Measurements from ENCODE around the gene TENM4. TPM values are rescaled to one million over a fixed set of nuclear protein-coding genes. Genes with fewer than 3 reads are reported as not detected.

The TENM4 gene
- total and polyA plus RNA-seq, 2 of the 8 experiments (the other 6 are each of a cell fraction or from before 2014, with no cell fraction given): 3.5 to 7.2 TPM

- H3K27ac ChIP-seq (ENCODE audit: low read depth, low read length): no peak overlapping the region
- H2BK15ac ChIP-seq (ENCODE audit: low read length): no peak overlapping the region
- H3K56ac ChIP-seq (replicated peaks; ENCODE audit: insufficient read length, low read depth, low read length): no peak overlapping the region
- no peak for TF ChIP-seq CHD2 (IDR thresholded peaks at IDR 0.05; ENCODE audit: low read length)
- no peak for TF ChIP-seq ZNF274 (IDR thresholded peaks at IDR 0.05; ENCODE audit: borderline replicate concordance, extremely low read depth, low read length)
- TF ChIP-seq FOSL1 (IDR thresholded peaks at IDR 0.05; ENCODE audit: insufficient read depth, low read depth, low read length): no peak
- TF ChIP-seq RNF2 (IDR thresholded peaks at IDR 0.05; ENCODE audit: borderline replicate concordance, low read depth, low read length, missing control alignments, poor library complexity, severe bottlenecking): no peak
- no peak for TF ChIP-seq JUN (IDR thresholded peaks at IDR 0.05; ENCODE audit: low read depth, low read length)
- TF ChIP-seq RBBP5 (IDR thresholded peaks at IDR 0.05; ENCODE audit: borderline replicate concordance, low read depth, low read length): no peak
- no peak for TF ChIP-seq EGR1 (IDR thresholded peaks at IDR 0.05; ENCODE audit: borderline replicate concordance, low read depth, low read length)
- TF ChIP-seq BACH1 (IDR thresholded peaks at IDR 0.05; ENCODE audit: low read length): no peak
- TF ChIP-seq NRF1 (IDR thresholded peaks at IDR 0.05; ENCODE audit: low read depth, low read length): no peak
- TF ChIP-seq CBX5 (IDR thresholded peaks at IDR 0.05; ENCODE audit: low read depth, low read length): no peak
- TF ChIP-seq CREB1 (IDR thresholded peaks at IDR 0.05): no peak
- no peak for TF ChIP-seq GTF2F1 (IDR thresholded peaks at IDR 0.05; ENCODE audit: borderline replicate concordance, low read depth, low read length)
- TF ChIP-seq SRF (IDR thresholded peaks at IDR 0.05; ENCODE audit: low read depth, low read length): no peak
- no peak for TF ChIP-seq ATF3 (IDR thresholded peaks at IDR 0.05; ENCODE audit: insufficient read depth, low read depth, low read length)
- no peak overlapping the region for H2BK12ac ChIP-seq (ENCODE audit: low read depth, low read length)
- no peak overlapping the region for H3K4me2 ChIP-seq (ENCODE audit: insufficient read depth in 1 of 2, low read depth in 2 of 2, low read length in 2 of 2)
- no peak overlapping the region for H3K4ac ChIP-seq (replicated peaks; ENCODE audit: insufficient read length, low read depth, low read length)
- H3K27me3 ChIP-seq (replicated peaks in 1 of 4; ENCODE audit: control insufficient read depth in 3 of 4, extremely low read depth in 1 of 4, insufficient read depth in 3 of 4, low read length in 3 of 4): no peaks in the 10 kb centered on the region
- no peak overlapping the region for H2AK5ac ChIP-seq (ENCODE audit: low read depth, low read length)
- no peak overlapping the region for H4K91ac ChIP-seq (replicated peaks; ENCODE audit: insufficient read length, low read length)
- H2BK120ac ChIP-seq (replicated peaks; ENCODE audit: low read depth, low read length): no peak overlapping the region
- no peaks in the 10 kb centered on the region for H3K36me3 ChIP-seq (ENCODE audit: control insufficient read depth in 2 of 4, insufficient read depth in 4 of 4, low read length in 3 of 4)
- peaks cover 0 to 5% (median 2%) of the 10 kb centered on the region in 4 experiments; a peak in 4 of 7 replicates for H3K4me1 ChIP-seq (replicated peaks in 1 of 4; ENCODE audit: control insufficient read depth in 3 of 4, insufficient read depth in 4 of 4, low read length in 3 of 4)
- POLR2A ChIA-PET (ENCODE audit: partially characterized antibody): no interaction called here
- no peaks in the 10 kb centered on the region for H4K20me1 ChIP-seq (replicated peaks in 1 of 2; ENCODE audit: control insufficient read depth in 1 of 2, insufficient read depth in 2 of 2, low read length in 2 of 2)
- no peak for FAIRE-seq
- no peak overlapping the region for H2AFZ ChIP-seq (ENCODE audit: low read length)
- no peak overlapping the region for H4K8ac ChIP-seq (ENCODE audit: extremely low read depth, insufficient read depth, low read length)
- H3K18ac ChIP-seq (ENCODE audit: extremely low read depth, low read length): no peak overlapping the region
- no peak overlapping the region for H3K9ac ChIP-seq (replicated peaks in 1 of 4; ENCODE audit: extremely low read depth in 1 of 4, low read depth in 3 of 4, low read length in 3 of 4)
- no peak overlapping the region for H3K23ac ChIP-seq (ENCODE audit: insufficient read length)
- no peak overlapping the region for H2BK20ac ChIP-seq (ENCODE audit: low read length)
- 96% methylated on average over 2 of the region's 2 CpGs; no CpG with 5 or more reads in 1 of the 2 experiments for WGBS, 2 experiments (ENCODE audit: extremely low coverage in 1 of 2, insufficient coverage in 1 of 2, insufficient read length in 1 of 2, insufficient replicate concordance in 2 of 2, low coverage in 1 of 2, low lambda C conversion rate in 2 of 2, missing lambda C conversion rate in 1 of 2)
- no peak overlapping the region for H3K14ac ChIP-seq (ENCODE audit: insufficient read length)
- H3K79me1 ChIP-seq (ENCODE audit: low read depth, low read length): peaks cover 2% of the 10 kb centered on the region
- H3K79me2 ChIP-seq (ENCODE audit: control insufficient read depth in 1 of 2, insufficient read depth in 2 of 2, low read length in 2 of 2): no peaks in the 10 kb centered on the region
- H3K23me2 ChIP-seq (ENCODE audit: low read depth, low read length): no peaks in the 10 kb centered on the region; the same call in 1 of the 2 replicates
- no peak for DNase-seq (ENCODE audit: low read depth in 1 of 2, low spot score in 2 of 2)
- H3K9me3 ChIP-seq (ENCODE audit: insufficient read depth in 2 of 2, low read depth in 1 of 2, low read length in 1 of 2): no peaks in the 10 kb centered on the region
- H2BK5ac ChIP-seq (ENCODE audit: low read depth, low read length): no peak overlapping the region
- CTCF ChIA-PET (ENCODE audit: partially characterized antibody): interaction anchor here (1.2 kb wide), 1 partner anchor 13 kb away, joined by 4 read pairs; no protein-coding TSS in a partner anchor
- H4K5ac ChIP-seq (ENCODE audit: insufficient read length, low read depth, low read length): no peak overlapping the region
- H3K4me3 ChIP-seq (ENCODE audit: extremely low read depth in 1 of 4, insufficient read depth in 2 of 4, low read depth in 3 of 4, low read length in 4 of 4): no peak overlapping the region
Observed at GRCh38 chr11:79388201-79388600, 52.6 kb downstream of the TENM4 start.
